Psoas muscle (tissue), 8 donors: ENCODE measurements around the gene DMBX1. TPM values are rescaled to one million over a fixed set of nuclear protein-coding genes. Genes with fewer than 3 reads are reported as not detected.
A peak's percentile ranks its signal among the peaks of the same experiment; 100 is the strongest.

Experiments used
- ATAC-seq, 4 donors: fragments of 200-7000 bp; cut with Tn5 transposase; one replicate each; pipeline ENCODE4 v1.9.1; 2020; ENCODE audit warnings: moderate library complexity in 3 of 4, mild to moderate bottlenecking in 2 of 4
- DNase-seq, 2 donors: peaks; one replicate each; pipeline ENCODE4 v3.0.0-alpha.2; 2020
- H3K27ac ChIP-seq: fragments of 200-600 bp; one replicate; pipeline ENCODE4 v1.8.0; 2022
- H3K27me3 ChIP-seq, 3 donors: fragments of 200-600 bp in 1 of 3; one replicate each; pipeline versions ENCODE4 v1.6.1 to v1.8.0; 2013 to 2022; ENCODE audit warnings: low read length in 2 of 3, mild to moderate bottlenecking in 2 of 3, moderate library complexity in 1 of 3; ENCODE audit not compliant: insufficient read depth in 3 of 3
- H3K36me3 ChIP-seq, 2 donors: fragments of 200-600 bp in 1 of 2; one replicate each; pipeline versions ENCODE4 v1.6.1 to v1.8.0; 2013 to 2022; ENCODE audit warnings: low read depth in 1 of 2, mild to moderate bottlenecking in 1 of 2, moderate library complexity in 1 of 2; ENCODE audit not compliant: insufficient read depth in 1 of 2
- H3K4me1 ChIP-seq: fragments of 200-600 bp; one replicate; pipeline ENCODE4 v1.8.0; 2022
- H3K4me3 ChIP-seq: fragments of 200-600 bp; one replicate; pipeline ENCODE4 v1.8.0; 2022; ENCODE audit warnings: mild to moderate bottlenecking
- H3K9me3 ChIP-seq: fragments of 200-600 bp; one replicate; pipeline ENCODE4 v1.8.0; 2022
- CTCF ChIP-seq: fragments of 200-600 bp; IDR thresholded peaks from one replicate; pipeline ENCODE4 v1.8.0; 2022; ENCODE audit warnings: antibody characterized with exemption
- WGBS, 3 donors: extraction: QIAGEN DNeasy Blood & Tissue Kit; methylation state at CpG; one replicate each; pipeline versions ENCODE4 v1.1.6 to v1.1.7; 2013; 5-methylcytosine and 5-hydroxymethylcytosine counted together
- intact Hi-C, 2 donors: fragments of 100-400 bp; cut with DNase I; formaldehyde crosslinking; loops; one replicate each; pipeline versions ENCODE4 v1.11.0 to v1.14.2; 2022
- polyA plus RNA-seq, 3 donors: library from polyadenylated mRNA; stranded (reverse); fragments of 200-250 nt; gene quantifications; one replicate each; pipeline ENCODE4 v1.2.3, GENCODE V29; 2013
- total RNA-seq, 4 donors: library from RNA; stranded (reverse); fragmentation: NEBNext Ultra II Directional in 2 of 4; extraction: Animal tissue kit (Norgen Biotek cat#: 25700) in 2 of 4; gene quantifications; one replicate each; pipeline versions ENCODE4 v1.2.1 to v1.2.4, GENCODE V29; 2021 to 2023
- donor health status: healthy with polysubstance abuse.
- donor health status: DM: no; HTN: no; CAD: no; lungs with moderate emphysema.
- donor health status: Bipolar disorder and iron deficiency.
- donor health status: healthy.
- donor health status: DM: yes; HTN: yes; CAD: no.
- donor health status: DM: no; HTN: no; CAD: no.
- donor health status: DM: no; HTN: no; CAD: no.
- donor health status: DM: yes; HTN: yes; CAD: no.

Gene DMBX1
- total and polyA plus RNA-seq, 7 donors: not detected

DNA sequence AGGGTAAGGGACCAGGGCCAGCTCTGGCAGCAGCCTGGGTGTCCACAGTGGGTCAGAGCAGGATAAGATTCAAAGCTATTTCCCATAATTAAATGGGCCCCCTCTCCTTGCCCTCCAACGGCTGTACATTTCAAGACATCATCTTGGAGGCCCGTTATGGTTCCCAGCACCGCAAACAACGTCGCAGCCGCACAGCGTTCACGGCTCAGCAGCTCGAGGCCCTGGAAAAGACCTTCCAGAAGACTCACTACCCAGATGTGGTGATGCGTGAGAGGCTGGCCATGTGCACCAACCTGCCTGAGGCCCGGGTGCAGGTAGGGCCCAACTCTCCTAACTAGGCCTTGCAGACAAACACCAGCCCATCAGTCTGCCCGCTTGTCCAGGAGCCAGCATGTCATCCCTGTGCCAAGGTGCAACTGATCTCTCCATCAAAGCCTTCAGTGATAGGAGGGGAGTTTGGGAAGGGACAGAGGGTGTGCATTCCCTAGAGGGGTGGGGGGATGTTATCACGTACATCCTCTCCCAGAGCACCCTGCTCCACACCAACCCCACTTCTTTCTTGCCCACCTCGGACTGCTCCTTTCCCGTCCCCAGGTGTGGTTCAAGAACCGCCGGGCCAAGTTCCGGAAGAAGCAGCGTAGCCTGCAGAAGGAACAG, 20.8 kb downstream of the DMBX1 start:
- Histone ChIP-seq H3K4me3 (no peak overlapping the region), H3K4me1 (no peaks in the 10 kb centered on the region), H3K27me3 (peaks cover 0 to 4% (median 0%) of the 10 kb centered on the region in 3 donors), H3K27ac (no peak overlapping the region), H3K9me3 (no peaks in the 10 kb centered on the region), H3K36me3 (no peaks in the 10 kb centered on the region)
- no peak for TF ChIP-seq CTCF
- DNase-seq: peak; percentile 2 to 26
- WGBS, 3 donors: 91 to 93% (median 93%) methylated on average over 19 of the region's 19 CpGs
- intact Hi-C loops: no loop called here
- no peak for ATAC-seq

DNA sequence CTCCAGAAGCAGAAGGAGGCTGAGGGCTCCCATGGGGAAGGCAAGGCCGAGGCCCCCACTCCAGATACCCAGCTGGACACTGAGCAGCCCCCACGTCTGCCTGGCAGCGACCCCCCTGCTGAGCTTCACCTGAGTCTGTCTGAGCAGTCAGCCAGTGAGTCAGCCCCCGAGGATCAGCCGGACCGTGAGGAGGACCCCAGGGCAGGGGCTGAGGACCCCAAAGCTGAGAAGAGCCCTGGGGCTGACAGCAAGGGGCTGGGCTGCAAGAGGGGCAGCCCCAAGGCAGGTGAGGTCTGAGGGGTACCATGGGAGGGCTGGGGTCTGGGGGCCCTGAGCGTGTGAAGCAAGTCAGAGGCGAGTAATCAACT, 21.3 kb downstream of the DMBX1 start:
- intact Hi-C loops: no loop called here
- H3K27ac ChIP-seq: no peak overlapping the region
- no peaks in the 10 kb centered on the region for H3K4me1 ChIP-seq
- H3K36me3 ChIP-seq: no peaks in the 10 kb centered on the region
- peaks cover 0 to 4% (median 0%) of the 10 kb centered on the region in 3 donors for H3K27me3 ChIP-seq
- no peaks in the 10 kb centered on the region for H3K9me3 ChIP-seq
- DNase-seq (peak; percentile 2 to 42), ATAC-seq (no peak)
- 66 to 73% (median 72%) methylated on average over 8 of the region's 8 CpGs for WGBS, 3 donors
- H3K4me3 ChIP-seq: no peak overlapping the region
- no peak for TF ChIP-seq CTCF

DNA sequence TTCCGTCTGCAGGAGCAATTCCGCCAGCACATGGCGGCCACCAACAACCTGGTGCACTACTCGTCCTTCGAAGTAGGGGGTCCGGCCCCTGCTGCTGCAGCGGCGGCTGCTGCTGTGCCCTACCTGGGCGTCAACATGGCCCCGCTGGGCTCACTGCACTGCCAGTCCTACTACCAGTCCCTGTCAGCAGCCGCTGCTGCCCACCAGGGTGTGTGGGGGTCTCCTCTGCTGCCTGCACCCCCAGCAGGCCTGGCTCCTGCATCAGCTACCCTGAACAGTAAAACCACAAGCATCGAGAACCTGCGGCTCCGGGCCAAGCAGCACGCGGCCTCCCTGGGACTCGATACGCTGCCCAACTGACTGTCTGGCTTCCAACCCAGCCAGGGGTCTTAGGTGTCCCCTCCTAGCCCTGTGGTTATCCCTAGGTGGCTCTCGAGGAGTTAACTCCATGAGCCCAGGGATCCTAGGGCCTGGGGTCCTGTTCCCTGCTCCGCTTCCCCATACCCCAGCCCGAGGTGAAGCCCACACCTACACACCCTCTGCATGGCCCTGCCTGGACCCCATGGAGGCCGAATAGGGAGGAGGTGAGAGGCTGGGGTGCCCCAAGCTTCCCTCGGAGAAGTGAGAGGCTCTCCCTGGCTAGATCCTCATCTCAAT, 22.6 kb downstream of the DMBX1 start:
- peak; percentile 8 to 45 for DNase-seq
- H3K36me3 ChIP-seq: no peaks in the 10 kb centered on the region
- intact Hi-C loops: no loop called here
- 76 to 78% (median 76%) methylated on average over 23 of the region's 23 CpGs for WGBS, 3 donors
- H3K27ac ChIP-seq: no peak overlapping the region
- H3K9me3 ChIP-seq: no peaks in the 10 kb centered on the region
- ATAC-seq: no peak
- no peak overlapping the region for H3K4me3 ChIP-seq
- H3K27me3 ChIP-seq: peaks cover 0 to 4% (median 0%) of the 10 kb centered on the region in 3 donors
- no peaks in the 10 kb centered on the region for H3K4me1 ChIP-seq
- no peak for TF ChIP-seq CTCF

GRCh38 chr1:46512792-46513190, 23.2 kb downstream of the DMBX1 start:
- Histone ChIP-seq H3K27me3 (peaks cover 0 to 4% (median 0%) of the 10 kb centered on the region in 3 donors), H3K9me3 (no peaks in the 10 kb centered on the region), H3K4me3 (no peak overlapping the region), H3K36me3 (no peaks in the 10 kb centered on the region), H3K4me1 (no peaks in the 10 kb centered on the region), H3K27ac (no peak overlapping the region)
- TF ChIP-seq CTCF: no peak
- ATAC-seq (no peak), DNase-seq (peak in 1 of 2 donors; percentile 20)
- intact Hi-C loops: no loop called here
- 52 to 60% (median 59%) methylated on average over 6 of the region's 6 CpGs for WGBS, 3 donors
